GOT3 (cell line): ENCODE data around the gene KCNG4.

ENCODE experiments used
- DNase-seq: peaks from one replicate; lab custom pipeline; 2025; ENCODE audit warnings: mixed read lengths; lab: John Stamatoyannopoulos, UW

Gene KCNG4

DNA sequence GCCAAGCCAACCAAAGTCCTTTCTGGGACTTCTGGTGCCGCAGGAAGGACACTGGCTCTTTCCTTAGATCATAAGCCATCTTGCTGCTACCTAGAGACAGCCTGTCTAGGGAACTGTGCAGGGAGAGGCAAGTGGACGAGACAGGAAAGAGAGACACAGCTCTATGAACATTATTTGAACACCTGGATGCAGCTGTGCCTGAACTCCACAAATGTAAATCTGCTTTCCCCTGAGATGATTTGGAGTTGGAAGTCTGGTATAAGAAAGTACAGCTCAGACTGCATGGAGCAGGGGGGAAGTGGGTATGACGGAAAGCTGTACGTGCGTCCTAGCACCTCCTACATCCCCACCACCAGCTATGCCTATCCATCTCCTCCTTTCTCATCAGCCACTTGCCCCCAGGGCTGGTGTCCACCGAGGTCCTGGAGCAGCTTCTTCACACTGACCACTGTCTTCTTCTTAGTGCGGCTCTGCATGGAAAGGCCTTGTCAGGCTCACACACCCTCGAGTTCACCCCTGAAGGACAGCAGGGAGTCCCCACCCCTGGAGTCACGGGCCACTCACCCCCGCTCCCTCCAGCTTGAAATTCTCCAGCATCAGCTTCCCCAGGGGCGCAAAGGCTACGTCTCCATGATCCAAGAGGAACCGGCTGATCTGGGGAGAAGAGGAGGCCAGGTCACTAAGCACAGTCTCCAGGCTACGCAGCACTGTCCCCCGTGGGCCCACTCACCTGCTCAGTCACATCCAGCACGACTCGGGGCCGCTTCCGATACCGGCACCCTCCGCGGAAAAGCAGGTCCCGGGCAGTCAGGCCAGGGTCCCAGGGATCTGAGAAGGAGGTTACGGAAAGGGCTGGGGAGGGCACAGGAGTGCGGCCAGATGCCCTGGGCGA, 56.9 kb downstream of the KCNG4 start:
- DNase-seq = no peak

DNA sequence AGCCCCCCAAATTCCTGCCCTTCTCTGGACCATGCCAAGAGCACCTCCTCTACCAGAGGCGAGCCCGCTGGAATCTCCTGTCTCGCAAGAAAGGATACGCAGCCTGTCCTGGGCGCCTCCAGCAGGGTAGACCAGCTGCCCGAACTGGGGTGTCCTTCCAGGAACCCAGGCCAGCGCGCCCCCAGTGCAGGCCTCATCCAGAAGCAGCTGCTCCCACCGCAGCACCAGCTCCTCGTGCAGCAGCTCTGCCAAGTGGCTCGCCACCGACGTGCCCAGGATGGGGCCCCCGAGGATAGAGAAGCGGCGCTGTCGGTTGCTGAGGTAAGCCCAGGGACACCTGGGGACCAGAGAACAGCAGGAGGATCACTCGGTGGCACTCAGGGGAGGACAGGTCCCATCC, 57.7 kb downstream of the KCNG4 start:
- no peak for DNase-seq

DNA sequence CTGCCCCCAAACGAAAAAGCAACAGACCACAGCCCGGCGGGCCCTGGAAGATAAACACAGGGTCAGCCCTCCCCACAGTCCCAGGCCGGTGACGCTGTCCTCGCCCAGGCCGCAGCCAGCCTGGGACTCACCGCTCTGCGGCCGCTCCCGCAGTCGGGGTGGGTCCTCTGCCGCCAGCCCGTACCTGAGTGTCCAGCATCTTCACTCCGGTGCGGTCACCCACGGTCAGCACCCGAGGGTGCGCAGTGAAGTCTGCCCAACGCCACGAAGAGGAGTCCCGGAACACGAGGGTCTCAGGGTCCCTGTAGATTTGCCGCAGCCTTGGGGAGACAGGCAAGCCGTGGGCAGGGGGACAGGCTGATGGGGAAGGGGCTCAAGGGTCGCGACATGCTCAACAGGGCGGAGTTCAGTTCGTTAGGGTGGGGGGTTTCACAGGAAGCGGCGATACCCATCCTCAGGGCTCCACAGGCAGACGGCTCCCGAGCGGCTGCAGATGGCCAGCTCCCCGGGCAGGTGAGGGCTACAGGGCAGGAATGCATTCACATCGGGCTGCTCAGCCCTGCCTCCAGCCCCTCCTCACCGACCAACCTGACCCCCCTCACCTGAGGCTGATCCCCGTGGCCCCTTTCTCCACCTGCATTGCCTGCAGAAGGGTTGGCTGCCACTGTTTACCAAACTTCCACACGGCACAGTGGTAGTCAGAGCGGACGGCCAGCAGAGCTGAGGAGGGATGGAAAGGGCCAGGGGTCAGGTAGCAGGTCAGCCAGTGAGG, 58.5 kb downstream of the KCNG4 start:
- no peak for DNase-seq

DNA sequence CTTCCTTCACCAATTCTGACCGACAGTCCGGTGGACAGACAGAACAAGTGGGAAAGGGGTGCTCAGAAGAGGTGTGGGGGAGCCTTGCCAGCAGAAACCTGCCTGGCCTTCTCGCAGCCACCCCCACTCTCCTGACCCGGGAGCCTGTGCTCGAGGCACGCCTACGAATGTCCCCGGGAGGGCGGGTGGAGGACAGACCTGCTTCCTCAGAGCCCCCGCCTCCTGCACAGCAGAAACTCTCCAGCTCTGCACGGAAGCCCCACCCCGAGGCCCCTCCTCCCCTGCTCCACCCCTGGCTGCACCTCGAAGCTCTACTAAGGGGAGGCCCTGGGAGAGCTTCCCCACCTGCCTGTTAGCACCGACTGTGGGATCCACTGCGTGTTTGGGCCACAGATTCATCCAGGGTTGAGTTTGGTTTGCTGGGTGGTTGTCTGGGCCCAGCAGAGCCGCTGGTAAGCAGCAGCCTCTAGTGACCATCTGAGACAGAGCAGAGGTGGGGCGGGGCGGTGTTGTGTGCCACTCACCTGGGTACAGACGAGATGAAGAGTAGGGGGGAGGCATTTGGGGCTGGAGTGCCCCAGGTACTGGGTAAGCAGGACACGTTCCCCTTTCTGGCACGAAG, 59.2 kb downstream of the KCNG4 start:
- DNase-seq = no peak

DNA sequence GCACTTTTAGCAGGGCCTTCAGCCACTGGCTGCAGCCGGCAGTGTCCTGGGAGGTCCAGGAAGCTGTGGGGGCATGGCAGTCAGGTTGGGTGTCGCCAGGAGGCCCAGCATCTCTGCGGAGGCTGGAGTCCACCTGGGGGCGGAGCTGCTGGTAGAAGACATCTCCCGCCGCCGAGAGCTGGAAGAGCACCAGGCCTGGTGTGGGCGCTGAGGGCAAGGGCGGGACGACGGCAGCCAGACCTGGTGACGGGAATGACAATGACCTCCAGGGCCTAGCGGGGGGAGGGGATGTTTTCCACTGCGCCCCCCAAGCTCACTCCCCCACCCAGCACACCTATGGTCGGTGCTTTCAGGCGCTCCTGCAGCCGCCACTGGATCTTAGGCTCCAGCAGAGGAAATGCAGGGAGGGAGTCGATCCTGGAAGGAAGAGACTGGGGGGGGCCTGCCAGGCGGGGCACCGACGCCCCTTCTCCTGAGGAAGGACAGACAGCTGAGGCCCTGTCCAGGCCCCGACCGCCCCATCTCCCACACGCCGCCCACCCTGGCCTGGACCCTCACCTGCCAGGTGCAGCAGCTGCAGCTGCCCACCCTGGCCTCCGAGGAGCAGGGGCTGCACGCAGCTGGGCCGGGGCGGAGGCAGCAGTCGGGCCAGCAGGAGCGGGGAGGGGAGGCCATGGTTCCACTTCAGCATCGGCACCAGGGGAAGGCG, 60.0 kb downstream of the KCNG4 start:
- DNase-seq = no peak

DNA sequence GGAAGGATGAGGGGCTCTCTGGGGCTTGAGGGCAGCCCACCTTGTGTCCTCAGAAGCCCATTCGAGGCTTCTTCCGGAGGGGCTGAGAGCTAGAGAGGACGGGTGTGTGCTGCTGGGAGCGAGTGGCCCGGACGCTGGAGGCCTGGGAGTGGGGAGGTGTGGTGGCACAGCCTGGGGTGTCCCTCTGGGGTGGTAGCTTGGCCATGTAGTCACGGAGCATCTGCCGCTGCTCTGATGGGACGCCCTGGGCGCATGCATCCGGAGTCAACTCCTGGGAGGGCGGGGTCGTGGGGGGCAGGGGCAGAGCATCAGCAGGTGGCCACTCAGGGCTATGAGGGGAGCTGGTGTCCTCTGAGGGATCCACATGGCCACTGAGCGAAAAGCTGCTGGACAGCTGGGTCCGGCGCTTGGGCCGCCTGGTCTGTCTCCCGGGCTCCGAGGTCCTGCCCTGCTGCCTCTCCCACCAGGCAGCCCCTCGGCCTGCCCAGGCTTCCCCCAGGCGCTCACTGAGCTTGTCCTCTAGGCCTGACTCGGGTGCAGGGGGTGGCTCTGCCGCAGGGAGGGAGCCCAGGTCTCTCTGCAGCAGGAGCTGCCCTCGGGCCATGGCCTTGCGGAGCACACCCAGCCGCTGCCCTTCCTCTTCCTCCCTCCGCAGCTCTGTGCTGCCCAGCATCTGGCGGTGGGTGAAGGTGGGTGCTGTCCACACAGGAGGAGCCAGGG, 60.8 kb downstream of the KCNG4 start:
- DNase-seq = no peak

DNA sequence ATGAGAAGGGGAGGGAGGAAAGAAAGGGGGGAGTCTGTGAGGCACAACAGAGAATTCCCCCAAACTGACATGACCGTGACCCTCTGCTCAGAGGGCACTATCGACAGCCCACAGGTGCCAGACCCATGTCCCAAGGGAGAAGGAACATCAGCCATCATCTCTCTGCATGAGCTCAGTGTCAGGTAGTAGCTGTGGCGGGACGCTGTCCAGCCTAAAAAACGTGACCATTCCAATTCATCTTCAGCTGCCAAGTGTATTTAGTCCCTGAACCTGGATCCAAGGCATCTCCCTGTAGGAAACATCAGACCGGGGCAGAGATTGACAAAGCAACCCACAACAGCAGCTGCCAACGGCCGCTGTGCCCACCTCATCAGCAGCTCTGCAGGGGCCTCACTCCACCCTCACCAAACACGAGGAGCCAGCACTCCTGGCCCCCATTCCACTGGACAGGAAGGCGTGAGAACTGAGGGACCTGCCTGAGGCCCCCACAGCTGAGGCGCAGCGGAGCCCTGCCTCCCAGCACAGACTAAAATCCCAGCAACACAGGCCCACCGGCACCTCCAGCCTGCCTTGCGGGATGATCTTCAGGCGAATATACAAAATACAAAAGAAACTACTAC, 61.6 kb downstream of the KCNG4 start:
- no peak for DNase-seq

DNA sequence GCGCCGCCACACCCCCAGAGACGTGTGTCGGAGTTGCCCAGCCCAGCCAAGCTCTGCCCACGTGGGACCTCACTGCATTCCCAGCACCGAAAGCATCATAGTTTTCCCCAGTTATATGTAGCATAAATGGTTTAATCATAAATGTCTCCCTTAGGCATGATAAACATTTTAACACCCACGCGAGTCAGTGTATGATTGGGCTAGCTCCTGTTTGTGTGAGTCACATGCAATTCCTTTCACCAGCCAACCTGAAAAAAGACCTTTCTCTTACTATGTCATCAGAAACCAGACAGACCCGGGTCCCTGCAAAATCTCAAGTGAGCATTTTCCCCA, 62.1 kb downstream of the KCNG4 start:
- DNase-seq = no peak

DNA sequence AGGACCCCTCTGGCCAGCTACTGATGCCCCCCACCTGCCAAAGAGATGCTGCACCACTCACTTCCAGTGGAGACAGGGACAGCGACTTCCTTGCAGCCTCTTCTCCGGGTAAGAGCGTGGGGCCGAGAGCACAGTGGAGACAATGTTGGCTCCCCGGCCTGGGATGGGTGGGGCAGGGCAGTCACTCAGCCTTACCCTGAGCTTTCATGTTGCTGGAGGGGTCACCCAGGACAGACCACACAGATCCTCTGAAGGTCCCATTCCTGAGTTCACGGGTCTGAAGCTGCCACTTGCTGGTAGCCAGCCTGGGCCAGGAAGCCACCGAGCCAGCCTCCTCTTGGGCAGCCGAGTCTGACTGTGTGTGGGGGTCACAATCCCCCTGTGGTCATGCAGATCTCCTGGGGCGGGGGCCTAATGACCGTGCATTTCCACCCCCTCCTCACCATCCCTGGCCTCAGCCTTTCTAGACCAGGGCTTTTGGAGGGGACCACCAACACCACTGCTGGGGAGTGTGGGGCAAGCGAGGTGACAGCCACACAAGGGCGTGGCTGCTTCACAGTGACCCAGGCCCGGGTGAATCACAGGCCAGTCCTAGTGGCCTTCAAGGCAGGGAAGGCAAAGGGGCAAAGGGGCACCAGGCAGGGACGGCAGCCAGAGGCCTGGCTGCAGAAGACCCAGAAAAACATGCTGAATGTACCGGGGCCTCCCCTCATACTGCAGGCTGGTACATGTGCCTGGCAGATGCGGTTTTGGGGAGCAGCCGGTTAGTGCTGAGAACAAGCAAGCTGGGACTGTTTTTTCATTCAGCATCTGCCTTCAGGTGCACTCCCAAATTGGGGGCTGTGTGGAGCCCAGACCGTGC, 63.4 kb downstream of the KCNG4 start:
- no peak for DNase-seq

DNA sequence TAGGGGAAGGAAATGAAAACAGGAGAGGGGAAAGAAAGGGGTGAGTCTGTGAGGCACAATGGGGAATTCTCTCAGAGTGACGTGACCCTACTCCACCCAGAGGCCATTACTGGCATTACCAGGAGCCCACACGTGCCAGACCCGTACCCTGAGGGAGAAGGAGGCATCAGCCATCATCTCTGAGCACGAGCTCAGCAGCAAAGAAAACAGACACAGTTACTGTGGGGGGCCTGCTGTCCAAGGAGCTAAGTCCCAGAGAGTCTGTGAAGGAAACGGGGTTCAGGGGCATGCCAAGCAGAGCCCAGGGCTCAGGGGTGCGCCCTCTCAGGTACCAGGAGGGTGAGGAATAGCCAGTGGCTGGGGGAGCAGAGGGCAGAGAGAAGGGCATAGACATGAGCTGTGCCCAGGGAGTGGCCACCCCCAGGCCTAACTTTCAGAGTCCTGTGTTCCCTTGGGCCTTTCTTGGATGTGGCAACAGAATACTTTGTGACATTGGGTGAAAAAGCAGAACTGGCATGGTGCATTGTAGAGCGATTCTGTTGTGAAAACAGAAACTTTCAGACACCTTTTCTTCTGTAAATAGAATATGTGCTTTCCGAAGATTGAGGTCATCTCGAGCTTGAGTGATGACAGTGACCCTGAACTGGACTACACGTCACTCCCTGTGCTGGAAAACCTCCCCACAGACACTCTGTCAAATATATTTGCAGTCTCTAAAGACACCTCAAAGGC, 64.3 kb downstream of the KCNG4 start:
- no peak for DNase-seq

DNA sequence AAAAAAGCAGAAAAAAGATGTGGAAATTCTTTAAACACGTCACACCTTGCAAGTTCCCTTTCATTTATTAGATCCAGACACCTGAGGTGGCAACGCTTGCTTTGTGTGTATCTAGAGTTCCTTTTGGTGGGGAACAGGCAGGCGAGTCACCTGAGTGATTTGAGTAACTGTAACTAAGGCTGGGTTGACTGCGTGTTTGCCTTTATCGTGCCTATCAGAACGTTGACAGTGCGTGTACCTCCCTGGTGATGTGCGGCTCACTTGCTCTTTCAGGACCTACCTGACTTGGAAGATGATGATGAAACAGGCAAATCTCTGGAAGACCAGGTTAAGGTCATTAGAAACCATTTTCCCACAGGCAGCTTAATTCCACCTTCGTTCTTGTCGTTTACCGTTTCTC, 65.4 kb downstream of the KCNG4 start:
- DNase-seq = no peak

DNA sequence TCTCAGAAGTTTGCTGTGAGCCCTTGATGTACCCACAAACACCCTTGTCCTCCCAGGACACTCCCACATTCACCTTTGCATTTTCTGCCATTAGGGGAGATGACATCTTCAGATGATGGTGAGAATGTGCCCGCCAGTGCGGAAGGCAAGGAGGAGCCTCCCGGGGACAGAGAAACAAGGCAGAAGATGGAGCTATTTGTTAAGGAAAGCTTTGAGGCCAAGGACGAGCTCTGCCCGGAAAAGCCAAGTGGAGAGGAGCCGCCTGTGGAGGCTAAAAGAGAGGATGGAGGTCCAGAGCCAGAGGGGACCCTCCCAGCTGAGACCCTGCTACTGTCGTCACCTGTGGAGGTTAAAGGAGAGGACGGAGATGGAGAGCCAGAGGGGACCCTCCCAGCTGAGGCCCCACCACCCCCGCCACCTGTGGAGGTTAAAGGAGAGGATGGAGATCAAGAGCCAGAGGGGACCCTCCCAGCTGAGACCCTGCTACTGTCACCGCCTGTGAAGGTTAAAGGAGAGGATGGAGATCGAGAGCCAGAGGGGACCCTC, 70.0 kb downstream of the KCNG4 start:
- DNase-seq = no peak
